ENCODE measurements around the gene CREB3.

Gene CREB3

DNA sequence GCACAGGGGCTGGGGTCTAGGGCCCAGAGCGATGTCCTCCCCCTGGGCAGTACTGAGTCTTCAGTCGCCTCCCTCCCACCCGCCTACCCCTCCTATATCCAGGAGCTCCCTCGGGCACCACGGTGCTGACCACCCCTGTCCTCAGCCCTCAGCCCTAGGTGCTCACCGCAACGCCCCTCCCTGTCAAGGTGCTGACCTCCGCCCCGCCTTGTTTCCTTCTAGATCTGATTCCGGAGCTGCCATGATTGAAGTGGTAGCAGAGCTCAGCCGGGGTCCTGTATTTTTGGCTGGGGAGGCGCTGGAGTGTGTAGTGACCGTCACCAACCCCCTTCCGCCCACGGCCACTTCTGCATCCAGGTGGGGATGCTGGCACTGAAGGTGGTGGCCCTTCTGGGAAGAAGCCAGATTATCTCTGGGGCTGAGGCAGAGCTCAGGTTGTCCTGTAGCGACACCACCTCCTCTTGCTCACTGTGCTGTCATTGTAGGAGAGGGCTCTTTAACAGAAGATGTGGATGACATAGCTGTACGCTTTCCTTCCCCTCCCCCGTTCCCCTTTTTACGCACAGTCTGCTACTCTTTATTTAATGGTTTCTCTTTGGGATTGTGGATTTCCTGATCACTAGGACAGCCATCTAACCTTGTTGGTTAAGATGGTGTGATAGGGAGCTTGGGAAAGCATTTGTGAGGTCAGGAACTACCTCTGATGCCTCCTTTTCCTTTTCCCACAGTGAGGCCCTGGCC lies 17.2 kb downstream of the CREB3 start:
- DNase-seq (ENCODE audit: low read depth in 2 of 2) = no peak

- DNase-seq (ENCODE audit: low read depth in 2 of 2) = no peak
These were observed 17.7 kb downstream of the CREB3 start for GRCh38 chr9:35750256-35750531.

- DNase-seq (ENCODE audit: low read depth in 2 of 2) = no peak
These were observed 21.0 kb downstream of the CREB3 start for GRCh38 chr9:35753466-35753865.

- DNase-seq (ENCODE audit: low read depth in 2 of 2) = no peak
These were observed 21.8 kb downstream of the CREB3 start, which contains the start of gene MSMP for GRCh38 chr9:35754264-35754663. MSMP (minus strand) TSS chr9:35754276; CDS start chr9:35754129, 147 bp downstream.

DNA sequence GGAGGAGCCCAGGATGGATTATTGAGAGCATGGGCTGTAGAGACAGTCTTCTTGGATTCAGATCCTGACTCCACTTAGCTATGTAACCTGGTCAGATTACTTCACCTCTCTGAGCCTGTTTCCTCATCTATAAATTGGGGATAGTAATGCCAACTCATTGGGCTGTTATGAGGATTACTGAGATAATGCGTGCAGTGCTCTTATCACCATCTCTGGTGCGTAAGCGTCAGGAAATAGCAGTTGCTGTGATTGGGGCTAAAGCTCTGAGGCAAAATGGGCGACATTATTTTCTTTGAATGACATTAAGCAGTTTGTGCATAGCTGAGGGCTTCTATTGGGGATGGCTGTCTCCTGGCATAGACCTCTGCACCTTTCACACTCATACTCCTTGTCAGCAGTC lies 22.6 kb downstream of the CREB3 start:
- DNase-seq (ENCODE audit: low read depth in 2 of 2) = no peak

- DNase-seq (ENCODE audit: low read depth in 2 of 2) = no peak
These were observed 24.1 kb downstream of the CREB3 start for GRCh38 chr9:35756275-35757225.

- DNase-seq (ENCODE audit: low read depth in 2 of 2) = no peak
These were observed 24.9 kb downstream of the CREB3 start for GRCh38 chr9:35757226-35757891.

DNA sequence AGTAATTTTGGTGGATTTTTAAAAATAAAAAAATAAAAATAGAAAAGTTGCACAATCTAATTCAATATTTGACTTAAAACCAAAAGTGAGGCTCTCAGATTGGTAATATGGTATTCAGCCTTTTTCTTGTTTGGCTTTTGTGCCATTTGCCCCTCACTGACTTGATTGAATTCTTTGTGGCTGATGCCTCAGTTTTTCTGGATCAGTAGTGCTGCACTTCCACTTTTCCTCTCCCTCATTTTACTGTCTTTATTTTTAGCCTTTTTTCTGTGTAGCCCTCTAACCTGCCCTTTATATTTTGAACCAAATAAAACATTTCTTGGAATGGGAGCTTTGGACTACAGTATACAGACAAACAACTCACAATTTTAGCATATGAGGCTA lies 25.4 kb downstream of the CREB3 start:
- DNase-seq (ENCODE audit: low read depth in 2 of 2) = no peak

DNA sequence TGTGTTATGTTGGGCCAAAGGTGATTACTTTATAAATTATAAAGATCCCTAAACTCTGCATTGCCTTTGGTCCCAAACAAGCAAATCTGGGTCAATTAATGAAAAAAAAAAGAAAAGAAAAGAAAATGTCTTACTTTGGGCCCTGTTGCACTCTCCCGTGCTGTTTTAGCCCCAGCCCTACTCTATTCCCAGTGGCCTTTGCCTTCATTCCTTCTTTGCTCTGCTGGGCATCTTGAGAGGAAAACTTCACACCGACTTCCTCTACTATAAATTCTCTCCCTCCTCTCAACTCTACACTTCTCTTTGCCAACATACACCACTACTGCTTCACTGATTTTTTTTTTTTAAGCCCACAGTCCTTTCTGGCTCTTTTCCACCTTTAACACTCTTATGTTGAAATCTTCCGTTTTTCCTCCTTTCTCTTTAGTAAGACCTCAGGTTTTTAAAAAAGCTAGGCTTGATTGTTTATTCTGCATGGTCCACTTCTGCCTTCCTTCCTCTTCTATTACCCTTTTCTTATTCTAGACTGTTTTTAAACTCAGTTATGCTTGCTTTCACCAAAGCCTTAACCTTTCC lies 26.1 kb downstream of the CREB3 start:
- DNase-seq (ENCODE audit: low read depth in 2 of 2) = no peak

DNA sequence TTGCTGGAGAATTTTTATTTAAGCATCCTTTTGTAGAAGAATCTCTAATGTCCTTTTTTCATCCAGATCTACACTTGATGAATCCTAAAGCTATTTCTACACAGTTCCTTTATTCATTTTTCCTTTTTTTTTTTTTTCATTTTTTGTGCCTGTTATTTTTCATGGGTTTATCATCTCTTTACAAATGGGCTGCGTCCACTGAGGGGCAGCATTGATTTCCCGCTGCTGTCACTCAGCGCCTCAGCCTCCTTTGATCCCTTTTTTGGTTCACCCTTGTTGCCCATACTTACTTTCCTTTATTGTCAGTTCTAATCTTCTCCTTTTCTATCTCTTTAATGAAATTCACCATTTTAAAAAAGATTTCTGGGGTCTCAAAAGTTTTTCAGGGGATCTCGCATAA lies 27.3 kb downstream of the CREB3 start:
- DNase-seq (ENCODE audit: low read depth in 2 of 2) = no peak

- DNase-seq (ENCODE audit: low read depth in 2 of 2) = no peak
These were observed 28.2 kb downstream of the CREB3 start for GRCh38 chr9:35760651-35761050.

DNA sequence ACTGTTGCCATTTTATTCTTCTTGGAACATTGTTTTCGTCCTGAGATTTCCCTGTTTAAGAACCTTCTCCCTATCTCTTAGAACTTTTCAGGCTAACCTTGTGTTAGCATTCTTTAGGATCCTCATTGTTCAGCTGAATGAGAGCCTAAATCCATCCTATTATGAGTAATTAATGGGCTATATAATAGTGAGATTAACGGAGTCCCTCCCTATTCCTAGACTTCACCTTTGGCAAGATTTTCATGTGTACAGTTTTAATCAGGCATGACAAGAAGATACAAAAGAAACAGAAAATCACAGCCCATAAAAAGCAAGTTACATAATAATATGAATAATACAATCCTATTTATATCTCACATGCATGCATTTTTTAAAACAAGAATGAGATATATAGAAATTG lies 30.7 kb downstream of the CREB3 start:
- no peak for DNase-seq (ENCODE audit: low read depth in 2 of 2)

DNA sequence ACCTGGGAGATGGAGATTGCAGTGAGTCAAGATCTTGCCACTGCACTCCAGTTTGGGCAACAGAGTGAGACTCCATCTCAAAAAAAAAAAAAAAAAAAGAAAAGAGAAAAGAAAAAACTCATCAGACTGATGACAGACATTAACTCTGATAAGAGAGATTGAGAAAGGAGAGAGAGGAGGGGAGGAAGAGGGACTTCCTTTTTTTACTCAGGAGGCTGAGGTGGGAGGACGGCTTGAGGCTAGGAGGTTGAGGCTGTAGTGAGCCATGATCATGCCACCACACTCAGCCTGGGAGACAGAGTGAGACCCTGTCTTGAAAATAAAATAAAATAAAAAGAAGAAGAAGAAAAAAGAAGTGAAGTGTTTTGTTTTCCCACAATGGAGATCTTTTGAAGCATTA lies 31.3 kb downstream of the CREB3 start:
- DNase-seq (ENCODE audit: low read depth in 2 of 2) = no peak

- DNase-seq (ENCODE audit: low read depth in 2 of 2) = no peak
These were observed 34.5 kb downstream of the CREB3 start for GRCh38 chr9:35766997-35767396.

GRCh38 chr9:35767458-35767857 lies 35.0 kb downstream of the CREB3 start:
- DNase-seq (ENCODE audit: low read depth in 2 of 2) = no peak

DNA sequence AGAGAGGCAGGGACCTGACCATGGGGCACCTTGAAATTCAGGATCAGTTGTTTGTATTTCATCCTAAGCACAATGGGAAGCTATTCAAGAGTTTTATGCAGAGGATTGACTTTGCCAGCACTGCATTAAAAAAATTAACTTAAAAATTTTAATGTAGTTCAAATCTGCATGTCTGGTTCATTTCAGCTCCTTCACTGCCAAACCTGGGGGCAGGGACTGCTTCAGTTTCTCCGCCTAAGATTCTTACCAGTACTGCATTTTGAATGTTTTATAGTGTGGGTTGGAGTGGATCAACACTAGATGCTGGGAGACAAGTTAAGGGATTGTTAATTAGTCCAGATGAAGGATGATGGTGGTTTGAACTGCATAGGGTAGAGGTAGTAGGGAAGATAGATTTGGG lies 37.3 kb downstream of the CREB3 start:
- no peak for DNase-seq (ENCODE audit: low read depth in 2 of 2)

DNA sequence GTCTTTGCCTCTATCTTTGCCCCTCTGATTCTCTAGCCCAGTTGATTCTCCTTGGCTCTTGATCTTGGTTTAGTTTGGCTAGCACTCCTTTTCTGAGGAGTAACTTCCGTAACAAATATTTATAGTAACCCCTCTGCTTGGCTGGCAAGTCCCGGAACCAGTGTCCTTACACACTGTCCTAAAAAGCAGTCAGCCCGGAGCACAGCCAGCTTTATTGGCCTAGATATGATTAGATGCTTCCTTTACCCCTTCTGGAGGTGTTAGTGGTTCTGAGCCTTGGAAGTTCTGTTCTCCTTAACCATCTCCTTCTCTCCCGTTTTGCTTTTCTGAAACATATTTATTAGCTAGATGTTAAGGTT lies 38.6 kb downstream of the CREB3 start:
- DNase-seq (ENCODE audit: low read depth in 2 of 2) = no peak

DNA sequence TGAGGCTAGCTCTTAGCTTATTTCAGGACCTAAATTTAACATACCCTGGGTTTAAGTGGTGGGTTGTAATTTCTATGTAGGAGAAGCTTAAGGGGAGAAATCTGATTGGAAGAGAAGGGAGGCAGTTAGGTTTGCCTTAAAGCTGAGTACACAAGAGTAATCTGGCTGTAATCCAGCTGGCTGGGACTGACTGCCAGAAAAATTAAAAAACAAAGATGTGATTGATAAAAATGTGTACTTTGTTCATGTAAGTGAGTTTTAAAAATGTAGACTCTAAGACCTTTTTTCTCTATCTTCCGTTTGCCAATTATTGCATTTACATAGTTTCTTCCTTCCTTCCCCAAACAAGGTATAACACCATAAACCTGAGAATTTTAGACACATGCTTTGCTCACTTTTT lies 39.1 kb downstream of the CREB3 start:
- DNase-seq (ENCODE audit: low read depth in 2 of 2) = no peak

- DNase-seq (ENCODE audit: low read depth in 2 of 2) = no peak
These were observed 39.5 kb downstream of the CREB3 start for GRCh38 chr9:35771943-35772342.

GRCh38 chr9:35774907-35775635 lies 42.6 kb downstream of the CREB3 start:
- DNase-seq (ENCODE audit: low read depth in 2 of 2) = no peak

GRCh38 chr9:35776018-35776417 lies 43.6 kb downstream of the CREB3 start:
- no peak for DNase-seq (ENCODE audit: low read depth in 2 of 2)

DNA sequence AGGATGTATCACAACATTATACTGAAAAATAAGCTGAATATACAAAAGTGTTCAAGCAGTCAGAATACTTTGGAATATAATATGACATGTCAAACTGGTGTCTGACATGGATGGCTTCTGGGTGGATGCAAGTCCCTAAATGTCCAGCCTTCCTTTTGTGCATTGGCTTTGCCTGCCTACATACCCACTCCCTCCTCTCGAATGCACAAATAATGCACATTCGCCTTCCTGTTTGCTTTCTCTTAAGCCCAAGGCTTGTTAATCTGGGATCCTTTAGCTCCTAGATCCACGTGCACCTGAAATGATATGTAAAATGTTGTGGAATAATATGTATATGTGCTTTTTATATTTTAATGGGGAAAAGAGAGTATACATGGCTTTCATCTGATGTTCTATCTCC lies 46.0 kb downstream of the CREB3 start:
- no peak for DNase-seq (ENCODE audit: low read depth in 2 of 2)

Data from fibroblast of skin of left quadriceps (primary cell).